ENCODE results near the gene PAK1IP1.
"Not testable (repeated sequence)": the region's sequence is repeated elsewhere in the genome, so short reads cannot be mapped to it uniquely, and the experiment has no call there.

Gene PAK1IP1

GRCh38 chr6:10733151-10733715 is 38.5 kb downstream of the PAK1IP1 start:
- Histone ChIP-seq H3K27me3 (ENCODE audit: control insufficient read depth, insufficient read depth, low read length) (no peaks in the 10 kb centered on the region), H3K27ac (ENCODE audit: low read depth, low read length) (peak overlapping the region; percentile 28), H3K9ac (ENCODE audit: low read length) (no peak overlapping the region), H3K4me1 (ENCODE audit: control insufficient read depth, insufficient read depth, low read length) (no peaks in the 10 kb centered on the region), H3K36me3 (ENCODE audit: control insufficient read depth, insufficient read depth, low read length) (peaks cover 11% of the 10 kb centered on the region), H3K4me3 (ENCODE audit: low read length) (no peak overlapping the region)

- Histone ChIP-seq H3K27me3 (ENCODE audit: control insufficient read depth, insufficient read depth, low read length) (no peaks in the 10 kb centered on the region), H3K9ac (ENCODE audit: low read length) (no peak overlapping the region), H3K27ac (ENCODE audit: low read depth, low read length) (no peak overlapping the region), H3K4me1 (ENCODE audit: control insufficient read depth, insufficient read depth, low read length) (no peaks in the 10 kb centered on the region), H3K36me3 (ENCODE audit: control insufficient read depth, insufficient read depth, low read length) (peaks cover 8% of the 10 kb centered on the region), H3K4me3 (ENCODE audit: low read length) (no peak overlapping the region)
Measured at GRCh38 chr6:10733863-10734262, 39.1 kb downstream of the PAK1IP1 start.

DNA sequence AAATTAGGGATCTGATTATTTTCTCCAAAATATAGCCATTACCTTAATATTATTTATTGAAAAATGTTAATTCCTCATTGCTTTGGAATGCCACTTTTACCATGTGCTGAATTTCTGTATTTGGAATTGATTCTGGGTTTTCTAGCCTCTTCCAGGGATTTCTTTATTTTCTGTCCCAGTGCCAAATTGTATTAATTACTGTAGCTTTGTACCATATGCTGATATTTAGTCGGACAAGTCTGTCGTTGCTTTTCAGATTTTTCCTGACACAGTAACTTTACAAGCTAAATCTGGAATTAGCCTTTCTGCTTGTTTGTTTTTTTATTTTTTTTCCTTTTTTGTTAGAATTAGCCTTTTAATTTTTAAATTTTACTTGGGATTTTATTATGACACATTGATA is 42.0 kb downstream of the PAK1IP1 start:
- H3K27me3 ChIP-seq (ENCODE audit: control insufficient read depth, insufficient read depth, low read length): no peaks in the 10 kb centered on the region
- H3K27ac ChIP-seq (ENCODE audit: low read depth, low read length): no peak overlapping the region
- H3K4me1 ChIP-seq (ENCODE audit: control insufficient read depth, insufficient read depth, low read length): no peaks in the 10 kb centered on the region
- no peak overlapping the region for H3K9ac ChIP-seq (ENCODE audit: low read length)
- peaks cover 2% of the 10 kb centered on the region for H3K36me3 ChIP-seq (ENCODE audit: control insufficient read depth, insufficient read depth, low read length)
- no peak overlapping the region for H3K4me3 ChIP-seq (ENCODE audit: low read length)

DNA sequence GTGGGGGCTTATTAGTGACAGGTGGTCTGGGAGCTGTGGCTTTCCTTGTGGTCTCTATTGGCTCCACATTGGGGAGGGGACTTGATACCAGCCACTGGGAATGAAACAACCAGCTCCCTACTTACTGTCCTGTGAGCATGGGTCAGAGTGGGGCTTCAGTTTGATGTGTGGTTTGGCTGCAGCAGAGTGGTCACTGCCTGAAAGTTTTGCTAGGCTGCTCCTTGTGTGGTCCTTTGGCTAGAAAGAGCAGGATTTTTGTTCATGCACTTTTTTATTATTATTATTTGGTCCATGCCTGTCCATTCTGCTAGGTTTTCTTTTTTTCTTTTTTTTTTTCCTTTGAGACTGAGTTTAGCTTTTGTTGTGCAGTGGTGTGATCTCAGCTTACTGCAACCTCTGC is 45.3 kb downstream of the PAK1IP1 start:
- no peak overlapping the region for H3K27ac ChIP-seq (ENCODE audit: low read depth, low read length)
- no peak overlapping the region for H3K9ac ChIP-seq (ENCODE audit: low read length)
- no peaks in the 10 kb centered on the region for H3K4me1 ChIP-seq (ENCODE audit: control insufficient read depth, insufficient read depth, low read length)
- H3K27me3 ChIP-seq (ENCODE audit: control insufficient read depth, insufficient read depth, low read length): no peaks in the 10 kb centered on the region
- no peak overlapping the region for H3K4me3 ChIP-seq (ENCODE audit: low read length)
- no peaks in the 10 kb centered on the region for H3K36me3 ChIP-seq (ENCODE audit: control insufficient read depth, insufficient read depth, low read length)

DNA sequence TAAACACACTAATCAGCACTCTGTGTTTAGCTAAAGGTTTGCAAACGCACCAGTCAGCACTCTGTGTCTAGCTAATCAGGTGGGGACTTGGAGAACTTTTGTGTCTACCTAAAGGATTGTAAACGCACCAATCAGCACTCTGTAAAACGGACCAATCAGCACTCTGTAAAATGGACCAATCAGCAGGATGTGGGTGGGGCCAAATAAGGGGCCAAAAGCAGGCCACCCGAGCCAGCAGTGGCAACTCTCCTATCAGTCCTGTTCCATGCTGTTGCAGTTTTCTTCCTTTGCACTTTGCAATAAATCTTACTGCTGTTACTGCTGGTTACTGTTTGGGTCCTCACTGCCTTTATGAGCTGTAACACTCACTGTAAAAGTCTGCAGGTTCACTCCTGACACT is 46.9 kb downstream of the PAK1IP1 start:
- not testable (repeated sequence) for H3K36me3 ChIP-seq (ENCODE audit: control insufficient read depth, insufficient read depth, low read length); H3K27me3 ChIP-seq (ENCODE audit: control insufficient read depth, insufficient read depth, low read length); H3K27ac ChIP-seq (ENCODE audit: low read depth, low read length)

DNA sequence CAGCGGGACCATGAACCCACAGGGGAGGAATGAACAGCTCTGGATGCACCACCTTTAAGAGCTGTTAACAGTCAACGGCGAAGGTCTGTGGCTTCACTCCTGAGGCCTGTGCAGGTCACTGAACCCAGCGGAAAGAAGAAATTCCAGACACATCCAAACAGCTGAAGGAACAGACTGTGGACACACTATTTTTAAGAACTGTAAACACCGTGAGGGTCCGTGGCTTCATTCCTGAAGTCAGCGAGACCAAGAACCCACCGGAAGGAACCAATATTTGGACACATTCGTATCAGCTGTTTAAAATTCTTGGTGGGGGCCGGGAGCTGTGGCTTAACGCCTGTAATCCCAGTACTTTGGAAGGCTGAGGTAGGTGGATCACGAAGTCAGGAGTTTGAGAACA is 47.5 kb downstream of the PAK1IP1 start:
- no peaks in the 10 kb centered on the region for H3K36me3 ChIP-seq (ENCODE audit: control insufficient read depth, insufficient read depth, low read length)
- H3K9ac ChIP-seq (ENCODE audit: low read length): no peak overlapping the region
- no peak overlapping the region for H3K27ac ChIP-seq (ENCODE audit: low read depth, low read length)
- no peaks in the 10 kb centered on the region for H3K4me1 ChIP-seq (ENCODE audit: control insufficient read depth, insufficient read depth, low read length)
- H3K27me3 ChIP-seq (ENCODE audit: control insufficient read depth, insufficient read depth, low read length): no peaks in the 10 kb centered on the region
- H3K4me3 ChIP-seq (ENCODE audit: low read length): no peak overlapping the region

More for the DNA sequence above, 46.9 kb downstream of the PAK1IP1 start:
- not testable (repeated sequence) for H3K4me1 ChIP-seq (ENCODE audit: control insufficient read depth, insufficient read depth, low read length); H3K9ac ChIP-seq (ENCODE audit: low read length); H3K4me3 ChIP-seq (ENCODE audit: low read length)

- H3K4me3 ChIP-seq (ENCODE audit: low read length): no peak overlapping the region
- no peak overlapping the region for H3K9ac ChIP-seq (ENCODE audit: low read length)
- no peaks in the 10 kb centered on the region for H3K36me3 ChIP-seq (ENCODE audit: control insufficient read depth, insufficient read depth, low read length)
- no peak overlapping the region for H3K27ac ChIP-seq (ENCODE audit: low read depth, low read length)
- H3K4me1 ChIP-seq (ENCODE audit: control insufficient read depth, insufficient read depth, low read length): peaks cover 4% of the 10 kb centered on the region
- H3K27me3 ChIP-seq (ENCODE audit: control insufficient read depth, insufficient read depth, low read length): no peaks in the 10 kb centered on the region
Measured at GRCh38 chr6:10743515-10743914, 48.7 kb downstream of the PAK1IP1 start.

DNA sequence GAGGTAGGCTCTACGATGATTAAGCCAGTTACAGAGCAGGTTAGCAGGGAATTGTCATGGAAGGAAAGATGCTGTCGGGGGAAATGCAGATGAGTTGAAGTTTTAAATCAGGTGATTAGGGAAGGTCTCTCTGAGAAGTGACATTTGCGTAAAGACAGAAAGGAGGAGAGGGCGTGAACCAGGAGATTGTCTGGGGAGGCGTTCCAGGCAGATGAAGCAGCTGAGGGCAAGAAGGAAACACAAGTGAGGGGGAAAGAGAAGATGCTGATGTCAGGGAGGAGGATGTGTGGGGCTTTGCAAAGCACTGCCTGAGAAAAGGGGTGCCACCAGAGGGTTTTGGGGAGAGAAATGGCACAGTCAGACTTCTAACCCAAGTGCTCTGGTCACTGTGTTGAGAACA is 50.3 kb downstream of the PAK1IP1 start:
- H3K9ac ChIP-seq (ENCODE audit: low read length): no peak overlapping the region

DNA sequence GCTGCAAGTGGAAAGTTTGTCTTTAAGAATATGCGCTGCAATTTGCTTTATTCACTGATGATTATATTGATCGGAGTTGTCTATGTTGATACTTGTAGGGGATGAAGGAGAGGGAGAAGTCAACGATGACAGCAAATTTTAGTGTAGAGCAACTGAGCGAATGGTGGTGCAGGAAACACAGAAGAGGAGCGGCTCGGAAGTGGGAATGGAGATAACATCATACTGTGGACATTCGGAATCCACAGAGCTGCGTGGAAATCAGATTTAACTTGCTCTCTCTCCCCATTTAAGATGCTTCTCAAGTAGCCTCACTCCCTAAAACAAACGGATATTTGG is 52.1 kb downstream of the PAK1IP1 start:
- H3K9ac ChIP-seq (ENCODE audit: low read length): no peak overlapping the region
- peaks cover 10% of the 10 kb centered on the region for H3K4me1 ChIP-seq (ENCODE audit: control insufficient read depth, insufficient read depth, low read length)
- H3K27me3 ChIP-seq (ENCODE audit: control insufficient read depth, insufficient read depth, low read length): no peaks in the 10 kb centered on the region
- peak overlapping the region; percentile 69 for H3K27ac ChIP-seq (ENCODE audit: low read depth, low read length)
- H3K36me3 ChIP-seq (ENCODE audit: control insufficient read depth, insufficient read depth, low read length): peaks cover 4% of the 10 kb centered on the region
- H3K4me3 ChIP-seq (ENCODE audit: low read length): peak overlapping the region; percentile 77

More for the DNA sequence above, 50.3 kb downstream of the PAK1IP1 start:
- peaks cover 10% of the 10 kb centered on the region for H3K4me1 ChIP-seq (ENCODE audit: control insufficient read depth, insufficient read depth, low read length)
- H3K27ac ChIP-seq (ENCODE audit: low read depth, low read length): no peak overlapping the region
- H3K27me3 ChIP-seq (ENCODE audit: control insufficient read depth, insufficient read depth, low read length): no peaks in the 10 kb centered on the region
- no peaks in the 10 kb centered on the region for H3K36me3 ChIP-seq (ENCODE audit: control insufficient read depth, insufficient read depth, low read length)
- no peak overlapping the region for H3K4me3 ChIP-seq (ENCODE audit: low read length)

GRCh38 chr6:10747251-10747972 is 52.6 kb downstream of the PAK1IP1 start, which contains the start of gene TMEM14B:
TSS of gene TMEM14B (plus strand) at chr6:10747805. CDS start at chr6:10749246, 1,441 bp downstream.
- Histone ChIP-seq H3K4me3 (ENCODE audit: low read length) (peak within 1 kb of the TSS; percentile 77), H3K9ac (ENCODE audit: low read length) (peak within 1 kb of the TSS; percentile 53), H3K27me3 (ENCODE audit: control insufficient read depth, insufficient read depth, low read length) (no peaks in the 10 kb centered on the region), H3K36me3 (ENCODE audit: control insufficient read depth, insufficient read depth, low read length) (peaks cover 4% of the 10 kb centered on the region), H3K27ac (ENCODE audit: low read depth, low read length) (peak within 1 kb of the TSS; percentile 69), H3K4me1 (ENCODE audit: control insufficient read depth, insufficient read depth, low read length) (peaks cover 10% of the 10 kb centered on the region)

DNA sequence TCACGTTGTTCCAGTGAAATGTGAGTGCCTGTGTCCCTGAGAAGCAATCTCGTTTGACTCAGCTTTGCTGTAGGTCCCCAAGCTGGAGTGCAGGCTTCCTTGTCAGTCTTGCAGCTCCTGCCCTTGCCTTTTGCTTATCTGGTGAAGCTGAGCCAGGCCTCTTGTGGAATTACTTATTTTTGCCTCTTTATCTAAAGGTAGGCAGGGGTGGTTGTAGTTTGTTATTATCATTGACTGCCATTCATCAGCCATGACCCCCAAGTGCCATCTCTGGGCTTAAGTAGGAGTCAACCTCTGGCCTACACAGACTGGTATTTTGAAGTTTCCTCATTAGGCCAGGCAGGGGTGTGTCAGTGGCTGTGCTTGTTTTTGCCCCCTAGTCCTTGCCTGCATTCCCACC is 55.0 kb downstream of the PAK1IP1 start:
- Histone ChIP-seq H3K4me1 (ENCODE audit: control insufficient read depth, insufficient read depth, low read length) (peaks cover 10% of the 10 kb centered on the region), H3K4me3 (ENCODE audit: low read length) (no peak overlapping the region), H3K9ac (ENCODE audit: low read length) (no peak overlapping the region)

GRCh38 chr6:10750568-10750967 is 55.8 kb downstream of the PAK1IP1 start:
- H3K4me3 ChIP-seq (ENCODE audit: low read length); H3K27me3 ChIP-seq (ENCODE audit: control insufficient read depth, insufficient read depth, low read length); H3K27ac ChIP-seq (ENCODE audit: low read depth, low read length); H3K9ac ChIP-seq (ENCODE audit: low read length); H3K4me1 ChIP-seq (ENCODE audit: control insufficient read depth, insufficient read depth, low read length): not testable (repeated sequence)
- H3K36me3 ChIP-seq (ENCODE audit: control insufficient read depth, insufficient read depth, low read length): peaks cover 15% of the 10 kb centered on the region

More for the DNA sequence above, 55.0 kb downstream of the PAK1IP1 start:
- Histone ChIP-seq H3K36me3 (ENCODE audit: control insufficient read depth, insufficient read depth, low read length) (peaks cover 15% of the 10 kb centered on the region), H3K27ac (ENCODE audit: low read depth, low read length) (no peak overlapping the region), H3K27me3 (ENCODE audit: control insufficient read depth, insufficient read depth, low read length) (no peaks in the 10 kb centered on the region)

DNA sequence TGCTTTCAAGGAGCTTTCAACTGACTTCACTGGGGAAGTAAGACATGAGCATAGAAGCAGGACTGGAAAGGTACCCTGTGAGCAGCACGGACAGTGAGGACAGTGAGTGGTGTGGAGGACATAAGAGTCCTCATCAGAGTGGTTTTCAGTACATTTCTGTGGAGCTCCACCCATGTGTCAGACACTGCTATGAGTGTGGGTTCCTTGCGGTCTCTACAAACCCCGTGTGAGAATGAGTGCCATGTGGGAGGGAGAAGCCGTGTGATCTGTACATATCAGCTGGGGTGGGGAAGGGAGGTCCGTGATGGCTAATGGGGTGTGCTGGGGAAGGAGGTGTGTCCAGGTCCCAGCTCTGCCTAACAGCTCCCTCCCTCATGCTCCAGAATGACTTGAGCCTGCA is 57.0 kb downstream of the PAK1IP1 start:
- H3K36me3 ChIP-seq (ENCODE audit: control insufficient read depth, insufficient read depth, low read length): peaks cover 15% of the 10 kb centered on the region
- H3K27me3 ChIP-seq (ENCODE audit: control insufficient read depth, insufficient read depth, low read length); H3K27ac ChIP-seq (ENCODE audit: low read depth, low read length): not testable (repeated sequence)

More for the DNA sequence above, 57.0 kb downstream of the PAK1IP1 start:
- not testable (repeated sequence) for H3K4me3 ChIP-seq (ENCODE audit: low read length); H3K4me1 ChIP-seq (ENCODE audit: control insufficient read depth, insufficient read depth, low read length); H3K9ac ChIP-seq (ENCODE audit: low read length)
